Gastroesophageal sphincter (tissue), 4 donors: ENCODE results near the gene GBX1. TPM values are rescaled to one million over a fixed set of nuclear protein-coding genes. Genes with fewer than 3 reads are reported as not detected.

Experiments used
- ATAC-seq: fragments of 150-250 bp; one replicate; pipeline ENCODE4 v1.9.1; 2016; ENCODE audit warnings: mild to moderate bottlenecking, moderate library complexity
- H3K27ac ChIP-seq, 4 donors: fragments of 200-600 bp; sonication (generic) in 3 of 4; 1 replicate in 3 of 4; 2 replicates in 1 of 4; pipeline ENCODE4 v1.5.1; 2016 to 2019
- H3K27me3 ChIP-seq: fragments of 200-600 bp; sonication (generic); one replicate; pipeline ENCODE4 v1.5.1; 2019
- H3K36me3 ChIP-seq, 2 donors: fragments of 200-600 bp; sonication (generic); one replicate each; pipeline ENCODE4 v1.5.1; 2019; ENCODE audit warnings: control low read depth in 1 of 2
- H3K4me1 ChIP-seq, 3 donors: fragments of 200-600 bp; sonication (generic); 1 replicate in 2 of 3; 2 replicates in 1 of 3; pipeline ENCODE4 v1.5.1; 2016 to 2019; ENCODE audit warnings: control low read depth in 2 of 3
- H3K4me3 ChIP-seq, 2 donors: fragments of 200-600 bp; sonication (generic); one replicate each; pipeline ENCODE4 v1.5.1; 2019; ENCODE audit warnings: mild to moderate bottlenecking in 1 of 2, moderate library complexity in 1 of 2
- H3K9me3 ChIP-seq, 3 donors: fragments of 200-600 bp; sonication (generic); one replicate each; pipeline ENCODE4 v1.5.1; 2017 to 2019; ENCODE audit warnings: control low read depth in 2 of 3
- EP300 ChIP-seq: sonication (generic); formaldehyde crosslinking; IDR thresholded peaks from one replicate; pipeline ENCODE4 v1.6.1; 2017; ENCODE audit warnings: antibody characterized with exemption, mild to moderate bottlenecking
- POLR2A ChIP-seq, 2 donors: fragments of 450-650 bp; IDR thresholded peaks; one replicate each; pipeline ENCODE4 v1.6.1; 2017; ENCODE audit warnings: antibody characterized with exemption in 2 of 2, mild to moderate bottlenecking in 2 of 2, moderate library complexity in 1 of 2
- POLR2AphosphoS5 ChIP-seq: sonication (generic); formaldehyde crosslinking; IDR thresholded peaks from one replicate; pipeline ENCODE4 v1.6.1; 2017; ENCODE audit warnings: antibody characterized with exemption
- WGBS, 2 donors: methylation state at CpG; one replicate each; pipeline ENCODE4 v1.1.5; 2018; ENCODE audit warnings: low coverage in 1 of 2; 5-methylcytosine and 5-hydroxymethylcytosine counted together
- total RNA-seq, 4 donors: library from RNA; depleted of rRNA; stranded (reverse); fragments of >200 nt; gene quantifications; one replicate each; pipeline ENCODE4 v1.1.0, GENCODE V29; 2016
- TF ChIP-seq, protein P1 (sequence below), 4 experiments: fragments of 200-600 bp in 2 of 4; fragments of 450-650 bp in 2 of 4; sonication (generic) in 1 of 4; IDR thresholded peaks; one replicate each; pipeline ENCODE4 v1.5.1; 2017 to 2019; ENCODE audit warnings: antibody characterized with exemption in 4 of 4, mild to moderate bottlenecking in 2 of 4, moderate library complexity in 2 of 4

The GBX1 gene
- total RNA-seq, 4 donors from 2014 or later = not detected

DNA sequence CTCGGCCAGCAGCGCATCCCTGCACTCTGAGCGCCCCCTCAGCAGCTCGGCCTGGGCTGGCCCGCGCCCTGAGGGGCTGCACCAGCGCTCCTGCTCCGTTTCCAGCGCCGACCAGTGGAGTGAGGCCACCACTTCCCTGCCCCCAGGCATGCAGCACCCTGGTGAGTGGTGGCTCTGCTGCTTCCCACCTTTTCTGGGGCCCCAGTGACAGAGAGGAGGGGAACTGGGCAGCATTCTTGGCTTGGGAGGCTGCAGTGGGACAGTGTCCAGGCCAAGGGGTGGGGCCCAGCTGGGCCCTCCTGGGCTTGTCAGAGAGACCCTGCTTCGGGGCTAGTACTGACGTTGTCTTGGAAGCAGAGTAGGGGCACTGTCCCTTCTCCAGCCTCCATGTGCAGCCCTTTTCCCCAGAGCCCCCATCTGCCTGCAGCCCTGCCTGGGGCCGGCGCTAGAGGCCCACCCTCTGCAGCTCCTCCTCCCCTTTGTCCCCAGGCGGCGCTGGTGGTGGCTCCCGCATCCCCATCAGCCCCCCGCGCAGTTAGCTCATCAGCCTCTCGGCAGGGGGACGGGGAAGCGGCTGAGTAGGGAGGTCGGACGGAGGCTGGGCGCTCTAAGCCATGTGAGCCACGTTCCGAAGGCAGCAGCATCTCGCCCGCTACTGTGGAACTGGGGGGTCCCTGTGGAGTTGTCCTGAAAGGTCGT is 29.2 kb downstream of the GBX1 start:
- TF ChIP-seq, protein P1, sequence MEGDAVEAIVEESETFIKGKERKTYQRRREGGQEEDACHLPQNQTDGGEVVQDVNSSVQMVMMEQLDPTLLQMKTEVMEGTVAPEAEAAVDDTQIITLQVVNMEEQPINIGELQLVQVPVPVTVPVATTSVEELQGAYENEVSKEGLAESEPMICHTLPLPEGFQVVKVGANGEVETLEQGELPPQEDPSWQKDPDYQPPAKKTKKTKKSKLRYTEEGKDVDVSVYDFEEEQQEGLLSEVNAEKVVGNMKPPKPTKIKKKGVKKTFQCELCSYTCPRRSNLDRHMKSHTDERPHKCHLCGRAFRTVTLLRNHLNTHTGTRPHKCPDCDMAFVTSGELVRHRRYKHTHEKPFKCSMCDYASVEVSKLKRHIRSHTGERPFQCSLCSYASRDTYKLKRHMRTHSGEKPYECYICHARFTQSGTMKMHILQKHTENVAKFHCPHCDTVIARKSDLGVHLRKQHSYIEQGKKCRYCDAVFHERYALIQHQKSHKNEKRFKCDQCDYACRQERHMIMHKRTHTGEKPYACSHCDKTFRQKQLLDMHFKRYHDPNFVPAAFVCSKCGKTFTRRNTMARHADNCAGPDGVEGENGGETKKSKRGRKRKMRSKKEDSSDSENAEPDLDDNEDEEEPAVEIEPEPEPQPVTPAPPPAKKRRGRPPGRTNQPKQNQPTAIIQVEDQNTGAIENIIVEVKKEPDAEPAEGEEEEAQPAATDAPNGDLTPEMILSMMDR (IDR thresholded peaks at IDR 0.05) = no peak
- TF ChIP-seq EP300 (no peak), POLR2A (IDR thresholded peaks at IDR 0.05) (no peak), POLR2AphosphoS5 (no peak)
- WGBS, 2 donors = 80 to 84% methylated on average over 3 to 12 of the region's 30 CpGs
- Histone ChIP-seq H3K27me3 (no peaks in the 10 kb centered on the region), H3K9me3 (no peaks in the 10 kb centered on the region), H3K4me3 (no peak overlapping the region), H3K36me3 (peaks cover 0 to 100% of the 10 kb centered on the region in 2 donors), H3K27ac (no peak overlapping the region), H3K4me1 (no peaks in the 10 kb centered on the region)
- no peak for ATAC-seq

DNA sequence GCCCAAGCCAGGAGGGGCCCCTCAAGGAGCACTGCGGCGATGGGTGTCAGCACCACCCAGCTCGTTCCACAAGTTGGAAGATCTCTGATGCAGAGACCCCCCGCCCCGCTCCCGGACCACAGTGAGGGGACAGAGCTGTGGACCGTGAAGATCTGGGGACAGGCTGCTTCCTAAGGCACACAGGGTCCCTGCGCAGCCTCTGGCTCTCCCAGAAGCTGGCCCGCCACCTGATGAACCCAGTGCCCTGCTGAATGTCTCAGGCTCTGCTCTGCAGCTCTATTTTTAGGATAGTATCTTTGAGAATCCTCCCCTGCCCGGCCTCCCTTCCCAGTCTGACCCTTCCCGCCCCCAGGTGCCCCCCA is 29.7 kb downstream of the GBX1 start:
- Histone ChIP-seq H3K4me3 (no peak overlapping the region), H3K27me3 (no peaks in the 10 kb centered on the region), H3K27ac (no peak overlapping the region), H3K9me3 (no peaks in the 10 kb centered on the region), H3K4me1 (no peaks in the 10 kb centered on the region), H3K36me3 (peaks cover 0 to 100% of the 10 kb centered on the region in 2 donors)
- ATAC-seq = no peak
- no CpG with 5 or more reads among the region's 11 CpGs for WGBS, 2 donors
- no peak for TF ChIP-seq POLR2A (IDR thresholded peaks at IDR 0.05)
- TF ChIP-seq POLR2AphosphoS5 = no peak
- TF ChIP-seq, protein P1 (IDR thresholded peaks at IDR 0.05) = no peak
- TF ChIP-seq EP300 = no peak

DNA sequence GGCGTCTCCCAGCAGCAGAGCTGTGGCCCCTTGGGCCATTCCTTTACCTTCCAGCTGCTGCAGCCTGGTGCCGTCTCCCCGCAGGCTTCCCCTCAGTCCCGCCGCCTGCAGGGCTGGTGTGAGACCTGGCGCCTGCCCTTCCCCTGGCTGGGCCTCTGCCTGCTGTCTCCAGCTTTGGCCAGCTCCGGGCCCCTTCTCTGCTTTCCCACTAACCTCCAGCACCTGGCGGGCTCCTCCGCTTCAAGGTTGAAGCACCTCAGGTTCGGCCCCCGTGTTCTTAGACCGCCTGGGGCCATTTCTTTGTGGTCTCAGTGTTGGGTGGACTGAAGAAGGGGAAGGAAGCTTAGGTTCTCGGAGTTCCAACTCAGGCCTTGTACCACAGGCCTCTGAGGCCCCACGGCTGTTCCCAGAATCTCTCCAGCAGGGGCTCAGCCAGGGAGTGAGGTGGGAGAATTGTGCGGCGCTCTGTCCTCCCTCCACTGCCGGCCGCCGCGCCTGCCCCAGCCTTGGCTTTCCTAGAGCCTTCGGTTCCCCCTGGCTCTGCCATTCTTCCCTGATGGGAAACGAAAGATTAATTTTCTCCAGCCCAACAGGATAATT is 30.3 kb downstream of the GBX1 start:
- Histone ChIP-seq H3K27ac (no peak overlapping the region), H3K36me3 (peaks cover 0 to 100% of the 10 kb centered on the region in 2 donors), H3K4me1 (no peaks in the 10 kb centered on the region), H3K9me3 (no peaks in the 10 kb centered on the region), H3K4me3 (no peak overlapping the region), H3K27me3 (no peaks in the 10 kb centered on the region)
- TF ChIP-seq POLR2AphosphoS5 = no peak
- 91 to 100% methylated on average over 3 to 15 of the region's 22 CpGs for WGBS, 2 donors
- ATAC-seq = no peak

DNA sequence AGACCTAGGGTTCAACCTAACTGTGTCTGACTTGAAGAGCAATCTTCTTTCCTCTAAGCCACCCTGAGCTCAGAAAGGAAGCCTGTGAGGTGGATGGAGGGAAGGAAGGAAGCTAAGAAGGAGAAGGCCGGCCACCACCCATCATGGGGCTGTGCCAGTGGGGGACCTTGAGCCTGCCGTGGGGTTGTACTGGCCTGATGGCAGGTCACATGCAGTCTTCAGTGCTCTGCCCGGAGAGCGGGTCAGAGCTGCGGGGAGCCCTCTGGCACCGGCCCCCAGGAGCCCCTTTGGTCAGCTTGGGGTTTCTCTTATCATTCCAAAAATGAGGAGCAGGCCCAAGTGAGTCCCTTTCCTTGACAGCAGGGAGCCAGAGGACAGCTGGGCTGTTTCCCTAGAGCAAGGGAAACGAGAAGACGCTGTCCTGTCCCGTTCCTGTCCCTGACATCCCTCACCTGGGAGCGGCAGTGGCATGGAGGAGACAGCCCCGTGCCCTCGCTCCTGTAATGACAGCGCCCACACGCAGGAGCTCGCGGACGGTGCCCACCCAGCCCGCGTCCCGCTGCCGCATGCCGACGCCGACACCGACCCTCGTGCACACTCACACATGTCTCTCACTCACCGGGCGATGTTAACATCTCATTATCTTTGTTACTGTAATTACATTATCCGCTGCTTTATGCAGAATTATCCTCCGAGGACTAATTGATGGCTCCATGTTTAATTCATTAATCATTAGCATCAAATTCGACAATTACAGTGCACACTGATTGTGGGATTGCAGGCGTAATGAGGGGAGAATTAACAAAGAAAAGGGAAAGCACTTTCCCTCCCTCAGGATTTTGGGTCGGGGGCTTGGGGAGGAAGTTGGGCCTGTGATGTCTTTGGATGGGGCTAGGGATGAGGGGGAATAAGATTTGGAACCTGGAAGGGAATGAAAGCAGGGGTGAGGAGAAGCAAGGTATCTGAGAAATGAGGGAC is 31.3 kb downstream of the GBX1 start:
- TF ChIP-seq, protein P1 (IDR thresholded peaks at IDR 0.05) = no peak
- TF ChIP-seq POLR2A (IDR thresholded peaks at IDR 0.05) = no peak
- TF ChIP-seq EP300 = no peak
- no peak for TF ChIP-seq POLR2AphosphoS5
- H3K4me3 ChIP-seq = no peak overlapping the region
- ATAC-seq = no peak
- H3K27ac ChIP-seq = no peak overlapping the region
- peaks cover 0 to 100% of the 10 kb centered on the region in 2 donors for H3K36me3 ChIP-seq
- no peaks in the 10 kb centered on the region for H3K9me3 ChIP-seq
- H3K4me1 ChIP-seq = peaks cover 0 to 8% (median 0%) of the 10 kb centered on the region in 3 donors
- H3K27me3 ChIP-seq = no peaks in the 10 kb centered on the region
- WGBS, 2 donors = 90 to 91% methylated on average over 17 to 30 of the region's 33 CpGs

DNA sequence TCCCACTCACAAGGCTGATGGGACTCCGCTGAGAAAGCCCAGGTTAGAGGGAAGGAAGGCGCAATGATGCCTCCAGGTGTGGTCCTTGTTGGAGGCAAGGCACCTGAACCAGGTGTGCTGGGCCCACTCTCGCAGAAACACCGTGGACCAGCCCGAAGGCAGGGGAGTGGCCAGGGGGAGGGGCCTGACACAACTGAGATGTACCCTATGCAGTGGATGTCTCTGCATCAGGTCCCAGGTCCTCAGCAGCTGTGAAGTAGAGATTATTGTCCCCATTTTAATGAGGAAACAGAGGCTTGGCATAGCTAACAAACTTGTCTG is 32.0 kb downstream of the GBX1 start:
- 89 to 100% methylated on average over 1 to 3 of the region's 5 CpGs for WGBS, 2 donors
- H3K27me3 ChIP-seq = no peaks in the 10 kb centered on the region
- H3K27ac ChIP-seq = no peak overlapping the region
- TF ChIP-seq POLR2AphosphoS5 (no peak), EP300 (no peak), POLR2A (IDR thresholded peaks at IDR 0.05) (no peak)
- TF ChIP-seq, protein P1 (IDR thresholded peaks at IDR 0.05) = no peak
- no peaks in the 10 kb centered on the region for H3K9me3 ChIP-seq
- no peak overlapping the region for H3K4me3 ChIP-seq
- H3K4me1 ChIP-seq = peaks cover 0 to 8% (median 0%) of the 10 kb centered on the region in 3 donors
- no peak for ATAC-seq
- peaks cover 0 to 100% of the 10 kb centered on the region in 2 donors for H3K36me3 ChIP-seq
